ENCODE data around the gene GCK. TPM values are rescaled to one million over a fixed set of nuclear protein-coding genes. Genes with fewer than 3 reads are reported as not detected.

Gene GCK
- total RNA-seq, 1 donor from 2014 or later: 1.3 TPM

- ATAC-seq (ENCODE audit: poor library complexity) (no peak), DNase-seq (no peak)
- intact Hi-C loops (cut with DNase I): no loop called here
Observed at GRCh38 chr7:44105832-44106231, 83.4 kb downstream of the GCK start.

DNA sequence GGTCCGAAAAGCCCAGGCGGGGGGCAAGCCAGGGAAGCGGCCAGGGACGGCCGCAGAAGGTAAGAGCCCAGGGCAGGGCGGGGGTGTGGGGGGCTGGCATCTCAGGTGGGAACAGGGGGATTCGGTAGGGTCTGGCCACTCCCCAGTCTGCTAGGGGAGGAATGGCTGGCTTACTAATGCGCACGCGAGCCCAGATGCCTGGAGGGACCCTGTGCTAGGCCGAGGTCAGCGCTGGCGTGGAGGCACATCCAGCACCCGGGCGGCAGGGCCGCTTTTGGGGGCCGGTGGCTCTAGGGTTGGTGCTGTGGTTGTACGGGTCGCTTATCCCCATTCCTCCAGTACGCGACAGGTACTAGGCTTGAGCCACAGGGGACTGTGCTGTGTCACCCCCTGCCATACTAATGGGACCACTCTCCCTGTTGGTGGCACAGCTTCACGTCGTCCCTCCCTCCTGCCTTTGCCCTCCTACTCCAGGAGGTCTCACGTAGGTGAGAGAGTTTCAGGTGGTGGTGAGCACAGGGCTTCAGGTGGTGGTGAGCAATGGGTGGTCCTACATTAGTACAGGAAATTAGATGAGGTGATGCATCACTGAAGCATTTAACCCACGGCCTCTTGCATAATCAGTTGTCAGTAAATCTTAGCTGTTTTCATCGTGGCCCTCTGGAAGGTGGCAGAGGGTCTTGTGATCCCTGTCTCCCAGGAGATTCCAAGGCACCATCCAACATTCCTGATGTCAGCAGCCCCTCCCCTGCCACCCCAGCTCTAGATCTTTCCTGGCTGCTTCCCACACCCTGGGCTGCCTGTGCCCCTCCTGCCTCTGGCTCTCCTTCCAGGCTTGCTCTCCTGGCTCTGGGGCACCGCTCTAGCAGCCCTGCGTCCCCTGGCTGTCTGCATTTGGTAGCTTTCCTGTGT is 84.1 kb downstream of the GCK start:
- intact Hi-C loops (cut with DNase I): no loop called here
- peak; percentile 36 for ATAC-seq (ENCODE audit: poor library complexity)
- no peak for DNase-seq

DNA sequence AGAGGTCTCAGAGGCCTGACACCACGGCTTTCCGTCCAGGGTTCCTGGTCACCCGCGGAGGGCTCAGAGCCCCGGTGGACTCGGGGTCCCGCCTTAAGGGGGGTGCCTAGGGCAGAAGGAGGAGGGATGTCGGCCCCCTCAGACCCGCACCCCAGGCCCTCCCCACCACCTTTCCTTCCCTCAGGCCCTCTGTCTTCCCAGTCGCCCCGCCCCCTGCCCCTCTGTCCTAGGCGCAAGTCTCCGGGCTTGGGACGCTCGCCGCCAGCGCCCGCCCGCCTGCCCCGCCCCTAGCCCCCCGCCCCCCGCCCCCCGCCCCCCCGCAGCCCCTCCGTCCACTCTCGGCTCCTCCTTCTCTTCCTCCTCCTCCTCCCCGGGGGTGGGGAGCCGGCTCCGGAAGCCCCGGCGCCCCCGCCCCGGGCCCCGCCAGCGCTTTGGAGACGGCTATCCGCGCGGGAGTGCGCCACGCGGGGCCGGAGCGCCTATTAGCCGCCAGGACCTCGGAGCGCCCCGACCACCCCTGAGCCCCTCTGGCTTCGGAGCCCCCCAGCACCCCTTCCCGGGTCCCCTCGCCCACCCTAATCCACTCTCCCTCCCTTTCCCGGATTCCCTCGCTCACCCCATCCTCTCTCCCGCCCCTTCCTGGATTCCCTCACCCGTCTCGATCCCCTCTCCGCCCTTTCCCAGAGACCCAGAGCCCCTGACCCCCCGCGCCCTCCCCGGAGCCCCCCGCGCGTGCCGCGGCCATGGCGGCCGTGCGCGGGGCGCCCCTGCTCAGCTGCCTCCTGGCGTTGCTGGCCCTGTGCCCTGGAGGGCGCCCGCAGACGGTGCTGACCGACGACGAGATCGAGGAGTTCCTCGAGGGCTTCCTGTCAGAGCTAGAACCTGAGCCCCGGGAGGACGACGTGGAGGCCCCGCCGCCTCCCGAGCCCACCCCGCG is 85.0 kb downstream of the GCK start, which contains the start of gene AEBP1:
Gene AEBP1 (plus strand): TSS at position 423 of the 937 bp plus-strand sequence. CDS start 321 bp downstream, at position 744.
- intact Hi-C loops (cut with DNase I): no loop called here
- ATAC-seq (ENCODE audit: poor library complexity) (peak; percentile 36), DNase-seq (no peak)

DNA sequence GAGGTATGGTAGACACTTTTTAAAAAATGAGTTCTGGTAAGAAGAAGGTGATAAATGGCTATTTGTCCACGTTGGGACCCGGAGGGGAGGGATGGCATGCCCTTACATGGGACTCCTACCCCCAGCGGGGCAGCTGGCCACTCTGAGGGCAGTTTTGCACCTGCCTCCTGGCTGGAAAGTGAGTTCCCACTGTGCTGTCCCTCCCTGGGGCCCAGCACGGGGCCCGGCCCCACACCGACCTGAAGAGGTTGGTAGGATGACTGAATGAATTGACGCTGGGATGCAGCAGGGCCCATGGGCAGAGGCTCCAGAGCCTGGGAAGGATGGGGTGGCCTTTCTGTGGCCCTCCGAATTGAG is 85.7 kb downstream of the GCK start:
- intact Hi-C loops (cut with DNase I): no loop called here
- DNase-seq: no peak
- no peak for ATAC-seq (ENCODE audit: poor library complexity)

GRCh38 chr7:44102846-44103565 is 86.2 kb downstream of the GCK start:
- intact Hi-C loops (cut with DNase I): no loop called here
- DNase-seq (no peak), ATAC-seq (ENCODE audit: poor library complexity) (no peak)

- DNase-seq (no peak), ATAC-seq (ENCODE audit: poor library complexity) (no peak)
- intact Hi-C loops (cut with DNase I): no loop called here
Observed at GRCh38 chr7:44101966-44102845, 87.0 kb downstream of the GCK start.

DNA sequence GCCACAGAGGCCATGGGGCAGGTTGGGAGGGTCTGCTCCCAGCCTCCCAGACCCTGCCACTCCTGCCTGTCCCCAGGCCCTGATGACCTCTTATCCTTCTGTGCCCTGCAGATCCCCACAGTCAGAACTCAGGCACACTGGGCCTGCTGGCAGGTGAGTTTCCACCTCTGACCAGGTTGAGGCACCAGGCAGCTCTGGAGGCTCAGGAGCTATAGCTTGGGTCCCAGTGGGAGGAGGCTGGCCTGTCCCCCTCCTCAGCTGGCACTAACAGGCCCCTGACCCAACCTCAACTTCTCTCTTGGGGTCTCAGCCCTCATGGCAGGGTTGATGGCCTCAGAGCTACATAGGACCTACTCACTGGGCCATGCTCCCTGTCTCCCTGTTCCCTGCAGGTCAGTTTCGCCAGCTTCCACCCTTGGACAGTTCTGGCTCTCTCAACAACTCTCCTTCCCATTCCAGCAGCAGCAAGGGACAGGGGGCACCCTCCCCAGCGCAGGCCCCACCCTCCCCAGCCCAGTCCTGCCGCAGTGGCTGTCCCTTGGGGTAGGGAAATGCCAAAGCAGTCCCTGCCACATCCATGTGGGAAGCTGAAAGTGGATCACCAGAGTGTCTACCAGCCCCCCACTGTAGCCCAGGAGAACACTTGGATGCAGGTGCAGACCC is 87.8 kb downstream of the GCK start:
- intact Hi-C loops (cut with DNase I): no loop called here
- ATAC-seq (ENCODE audit: poor library complexity) (no peak), DNase-seq (no peak)

DNA sequence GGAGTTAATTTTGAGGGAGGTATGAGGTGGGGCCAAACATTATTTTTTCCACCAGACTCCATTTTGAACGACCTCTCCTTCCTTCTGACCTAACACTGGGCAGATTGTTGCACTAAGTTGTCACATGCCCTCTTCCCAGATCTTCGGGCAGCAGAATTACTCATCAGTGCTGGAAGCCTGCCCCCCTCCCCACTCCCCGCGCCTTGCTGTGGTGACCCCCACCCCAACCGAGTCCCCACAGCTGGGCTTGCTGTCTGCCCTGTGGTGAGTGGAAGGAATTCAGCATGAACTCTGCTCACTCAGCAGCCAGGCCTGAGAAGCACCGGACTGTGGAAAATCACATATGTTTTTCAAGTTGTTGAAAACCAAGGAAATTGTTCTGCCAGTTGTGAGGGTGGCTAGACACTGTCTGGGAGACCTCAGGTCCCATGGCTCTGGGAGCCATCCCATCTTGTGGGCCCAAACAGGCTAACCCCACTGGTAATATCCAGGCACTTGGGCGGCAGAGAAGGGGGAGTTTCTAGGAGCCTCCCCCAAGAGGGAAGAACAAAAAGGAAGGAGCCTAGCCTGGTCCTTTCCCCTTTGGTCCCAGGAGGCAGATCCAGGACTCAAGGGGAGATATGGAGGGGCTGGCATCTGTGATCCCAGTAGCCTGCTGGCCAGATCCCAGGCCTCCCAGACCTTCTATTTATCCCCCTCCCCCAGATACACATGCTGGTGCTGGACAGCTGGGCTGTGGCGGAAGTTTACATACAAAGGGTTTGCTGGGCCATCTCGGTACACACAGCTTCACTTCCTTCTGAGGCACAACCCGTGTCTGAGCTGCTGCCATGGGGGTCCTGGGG is 88.6 kb downstream of the GCK start:
- ATAC-seq (ENCODE audit: poor library complexity): no peak
- no peak for DNase-seq
- intact Hi-C loops (cut with DNase I): no loop called here

DNA sequence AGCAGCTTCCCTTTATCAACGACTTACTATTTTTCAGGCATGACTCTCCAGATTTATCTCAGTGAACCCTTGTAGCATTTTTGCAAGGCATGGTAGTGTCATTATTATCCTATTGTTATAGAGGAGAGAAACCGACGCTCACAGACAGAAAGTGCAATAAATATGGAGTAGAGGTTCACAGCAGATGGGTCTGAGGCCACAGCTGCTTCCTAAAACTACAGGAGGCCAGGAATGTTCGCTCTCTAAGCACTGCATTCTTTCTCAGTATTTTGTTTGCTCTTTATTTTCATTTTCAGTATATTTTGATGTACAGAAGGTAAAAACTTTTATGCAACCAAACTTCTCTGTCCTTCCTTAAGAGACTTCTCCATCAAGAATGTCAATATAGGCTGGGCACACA is 89.6 kb downstream of the GCK start:
- ATAC-seq (ENCODE audit: poor library complexity) (no peak), DNase-seq (no peak)
- intact Hi-C loops (cut with DNase I): no loop called here

- DNase-seq (no peak), ATAC-seq (ENCODE audit: poor library complexity) (no peak)
- intact Hi-C loops (cut with DNase I): no loop called here
Observed at GRCh38 chr7:44098092-44099068, 90.9 kb downstream of the GCK start.

GRCh38 chr7:44097064-44097932 is 91.9 kb downstream of the GCK start:
- DNase-seq (no peak), ATAC-seq (ENCODE audit: poor library complexity) (no peak)
- intact Hi-C loops (cut with DNase I): no loop called here

DNA sequence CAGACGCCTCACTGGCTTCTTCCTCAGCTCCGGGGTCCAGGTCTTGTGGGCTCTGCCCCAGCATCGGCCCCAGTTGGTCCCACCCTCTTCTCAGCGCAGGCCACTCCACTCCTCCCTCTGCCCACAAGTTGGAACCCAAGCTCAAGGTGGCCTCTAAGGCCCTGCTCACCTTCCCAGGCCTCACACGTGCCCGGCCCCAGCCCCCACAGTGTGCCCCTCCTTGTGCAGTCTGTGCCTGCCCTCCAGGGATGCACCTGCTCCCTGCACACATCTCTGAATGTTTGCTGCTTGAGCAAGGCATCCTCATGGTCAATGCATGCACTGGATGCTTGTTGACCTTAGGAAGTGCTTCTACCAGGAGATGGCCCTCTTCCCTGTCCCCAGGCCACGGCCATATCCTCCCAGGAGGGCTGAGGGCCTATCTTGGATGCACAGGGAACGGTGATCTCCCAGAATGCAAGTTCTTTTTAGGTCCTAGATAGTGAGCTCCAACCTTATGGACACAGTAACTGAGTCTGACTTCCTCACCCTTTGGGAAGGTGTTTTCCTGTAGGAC is 92.8 kb downstream of the GCK start:
- intact Hi-C loops (cut with DNase I): no loop called here
- ATAC-seq (ENCODE audit: poor library complexity) (no peak), DNase-seq (no peak)

- DNase-seq (no peak), ATAC-seq (ENCODE audit: poor library complexity) (no peak)
- intact Hi-C loops (cut with DNase I): no loop called here
Observed at GRCh38 chr7:44095781-44096180, 93.5 kb downstream of the GCK start.

- intact Hi-C loops (cut with DNase I): no loop called here
- ATAC-seq (ENCODE audit: poor library complexity) (no peak), DNase-seq (no peak)
Observed at GRCh38 chr7:44094883-44095592, 94.2 kb downstream of the GCK start.
